Right renal cortex interstitium (tissue), 3 donors: Measurements from ENCODE around the gene SCD5. TPM values are rescaled to one million over a fixed set of nuclear protein-coding genes. Genes with fewer than 3 reads are reported as not detected.

Source experiments
- DNase-seq, 3 donors: peaks; one replicate each; pipeline ENCODE4 v3.0.0-alpha.2; 2013; ENCODE audit warnings: low read depth in 3 of 3, low spot score in 2 of 3
- polyA plus RNA-seq, 3 donors: library from polyadenylated mRNA; unstranded; fragments of 120-200 nt; gene quantifications; one replicate each; pipeline ENCODE4 v1.2.1, GENCODE V29; 2013; ENCODE audit not compliant: insufficient read length in 3 of 3

SCD5 gene
- polyA plus RNA-seq, 3 donors = 30.0 to 44.7 (median 38.1) TPM

DNA sequence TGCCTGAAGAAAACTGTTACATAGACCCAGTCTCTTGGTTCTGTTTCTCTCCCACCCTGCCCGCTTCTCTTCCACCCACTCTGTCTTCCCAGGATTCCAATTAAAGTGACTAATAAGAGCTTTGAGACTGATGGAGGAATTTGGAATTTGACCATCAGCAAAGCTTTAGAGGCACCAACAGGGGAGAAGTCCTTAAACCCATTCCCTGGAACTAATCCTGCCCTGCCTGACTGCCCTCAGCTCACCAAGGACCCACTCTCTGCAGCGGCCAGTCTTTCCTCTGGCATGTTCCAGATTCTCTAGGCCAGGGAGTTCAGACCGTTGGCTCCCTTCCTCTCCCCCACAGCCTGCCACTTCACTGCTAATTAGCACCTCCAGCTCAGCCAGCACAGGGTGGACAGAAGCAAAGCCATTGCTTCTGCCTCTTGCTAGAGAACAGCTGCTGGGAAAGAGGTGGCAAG is 23.9 kb downstream of the SCD5 start:
- DNase-seq = no peak

GRCh38 chr4:82773057-82773456 is 25.5 kb downstream of the SCD5 start:
- DNase-seq = no peak

DNA sequence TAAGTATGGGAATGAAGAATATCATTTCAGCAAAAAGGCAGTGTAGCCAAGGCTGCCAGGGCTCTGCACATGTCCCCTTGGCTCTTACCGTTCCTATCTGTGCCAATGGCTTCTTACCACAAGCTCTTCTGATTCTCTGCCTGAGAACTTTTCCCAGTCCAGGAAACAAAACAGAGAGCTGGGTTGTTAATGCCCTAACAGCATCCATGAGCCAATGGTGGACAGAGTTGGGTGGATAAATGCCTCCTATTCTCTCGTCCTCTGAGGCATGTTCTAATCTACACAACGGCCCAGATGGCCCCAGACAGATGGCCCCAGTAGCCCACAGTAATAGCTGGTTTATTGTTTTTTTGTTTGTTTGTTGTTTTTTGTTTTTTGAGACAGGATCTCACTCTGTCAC is 28.0 kb downstream of the SCD5 start:
- no peak for DNase-seq

GRCh38 chr4:82765134-82765533 is 33.5 kb downstream of the SCD5 start:
- no peak for DNase-seq

DNA sequence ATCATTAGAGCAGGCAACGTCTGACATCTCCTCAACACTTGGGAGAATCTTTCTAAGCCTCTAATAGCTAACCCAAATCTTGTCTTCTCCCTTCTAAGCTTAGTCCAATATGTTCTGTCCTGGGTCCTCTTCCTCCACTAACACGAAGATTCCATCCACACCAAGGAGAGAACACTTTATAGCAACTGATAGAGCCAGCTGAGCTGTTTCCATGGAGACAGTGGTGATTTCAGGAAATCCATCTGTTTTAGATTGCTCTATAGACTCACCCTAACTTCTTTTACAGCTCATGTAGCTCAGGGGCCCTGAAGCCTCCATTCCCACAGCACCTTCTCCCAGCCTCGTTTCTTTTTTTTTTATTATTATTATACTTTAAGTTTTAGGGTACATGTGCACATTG is 37.4 kb downstream of the SCD5 start:
- DNase-seq = no peak

- DNase-seq = no peak
Observed at GRCh38 chr4:82758701-82759685, 39.6 kb downstream of the SCD5 start.

DNA sequence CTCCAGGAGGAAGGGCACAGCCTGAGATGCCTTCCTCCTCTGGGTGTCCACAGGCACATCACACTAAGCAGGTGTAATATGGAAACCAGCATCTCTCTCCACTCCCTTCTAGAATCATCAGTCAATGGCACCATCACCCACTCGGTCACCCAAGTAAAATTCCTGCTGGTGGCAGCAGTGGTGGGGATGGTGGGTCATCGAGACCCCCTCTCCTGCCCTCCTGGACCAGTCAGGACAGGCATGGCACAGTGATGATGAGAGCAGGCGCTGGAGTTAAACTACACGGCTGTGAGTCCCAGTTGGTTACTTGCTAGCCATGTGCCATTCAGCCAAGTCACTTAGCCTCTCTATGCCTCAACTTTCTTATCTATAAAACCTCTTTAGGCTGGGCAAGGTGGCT is 42.5 kb downstream of the SCD5 start:
- DNase-seq = no peak

DNA sequence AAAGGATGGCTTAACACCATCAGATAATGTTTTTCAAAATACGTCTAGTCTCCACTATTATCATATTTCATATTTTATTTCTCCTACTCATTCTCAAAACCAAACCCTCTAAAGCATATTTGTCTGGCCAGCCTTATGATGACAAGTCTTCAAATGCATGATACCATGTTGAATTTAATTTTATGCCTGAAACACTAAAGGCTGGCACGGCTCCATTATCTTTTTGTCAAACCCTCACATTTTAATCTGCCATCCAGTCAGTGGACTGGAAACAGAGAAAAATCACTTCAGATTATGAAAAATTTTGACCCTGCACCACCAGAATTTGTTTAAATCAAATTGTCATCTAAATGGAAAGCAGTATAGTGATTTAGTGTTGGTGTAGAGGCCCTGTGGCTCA is 42.9 kb downstream of the SCD5 start:
- no peak for DNase-seq

DNA sequence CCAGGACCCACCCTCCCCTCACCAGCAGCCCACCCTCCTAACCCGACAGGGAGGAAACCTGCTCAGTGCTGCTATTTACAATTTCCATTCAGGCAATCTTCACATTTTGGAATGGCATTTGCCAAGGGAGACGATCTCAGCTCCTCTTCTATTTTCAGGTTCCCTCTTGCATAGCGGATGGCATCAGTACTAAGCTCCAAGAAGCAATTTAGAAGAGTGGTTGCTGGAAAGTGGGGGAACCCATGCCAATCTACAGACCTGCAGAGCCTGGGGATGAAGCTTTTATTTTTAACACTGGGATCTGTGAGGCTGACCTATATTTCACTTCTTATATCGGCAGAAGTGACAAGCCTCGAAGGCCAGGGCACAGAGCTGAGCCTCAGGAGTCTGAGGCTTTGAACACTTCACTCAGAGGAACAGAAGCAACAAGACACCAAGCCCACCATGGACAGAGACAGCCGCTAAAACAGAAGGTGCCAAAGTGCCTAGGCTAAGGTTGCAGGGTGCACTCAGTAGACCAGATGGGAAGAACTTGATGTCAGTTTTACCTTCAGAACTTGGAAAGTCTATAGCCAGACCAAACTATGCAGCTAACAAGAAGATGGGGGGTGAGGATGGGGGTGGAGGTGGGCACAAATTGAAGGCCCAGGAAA is 44.0 kb downstream of the SCD5 start:
- DNase-seq = no peak

GRCh38 chr4:82753725-82754410 is 44.7 kb downstream of the SCD5 start:
- DNase-seq = no peak

GRCh38 chr4:82753238-82753637 is 45.4 kb downstream of the SCD5 start:
- DNase-seq = no peak

- DNase-seq = no peak
Observed at GRCh38 chr4:82748810-82749470, 49.7 kb downstream of the SCD5 start.

DNA sequence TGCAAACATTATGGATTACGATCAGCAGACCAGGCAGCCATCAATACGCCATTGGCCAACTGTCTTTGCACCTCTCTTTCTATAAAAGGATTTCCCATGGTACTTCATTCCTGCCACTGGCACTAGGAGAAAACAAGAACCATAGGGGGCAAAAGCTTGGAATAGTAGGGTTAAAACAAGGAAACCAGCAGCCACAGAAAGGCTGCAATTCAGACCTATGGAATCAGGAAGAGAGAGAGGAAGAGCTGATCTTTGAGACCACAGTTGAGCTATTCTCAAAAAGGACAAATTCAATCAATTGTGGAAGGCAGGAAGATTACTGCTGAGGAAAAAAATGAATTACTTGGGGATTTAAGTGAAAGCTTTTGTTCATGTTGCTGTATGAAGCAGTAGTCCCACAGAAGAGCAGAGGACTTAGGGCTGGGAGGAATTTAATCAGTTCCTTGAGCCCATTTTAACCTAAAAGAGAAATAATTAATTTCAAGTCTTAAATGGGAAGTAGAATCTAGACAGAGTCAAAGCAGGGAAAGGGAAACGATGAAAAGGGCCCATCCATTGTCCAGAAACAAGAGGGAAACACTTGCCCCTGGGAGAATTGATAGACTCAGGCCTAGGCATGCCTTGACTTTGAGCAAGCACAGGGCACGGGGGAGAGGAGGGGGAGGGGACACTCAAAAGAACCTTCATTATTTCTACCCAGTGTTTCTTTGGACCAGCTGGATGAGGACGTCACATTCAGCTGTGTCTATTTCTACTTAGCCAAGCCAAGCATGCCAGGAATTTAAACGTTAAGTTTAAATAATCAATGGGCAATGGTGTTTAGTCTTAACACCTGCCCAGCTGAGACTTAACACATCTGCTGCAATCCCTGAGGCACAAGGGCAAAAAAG is 50.7 kb downstream of the SCD5 start:
- no peak for DNase-seq

- DNase-seq = no peak
Observed at GRCh38 chr4:82746705-82747574, 51.7 kb downstream of the SCD5 start.

DNA sequence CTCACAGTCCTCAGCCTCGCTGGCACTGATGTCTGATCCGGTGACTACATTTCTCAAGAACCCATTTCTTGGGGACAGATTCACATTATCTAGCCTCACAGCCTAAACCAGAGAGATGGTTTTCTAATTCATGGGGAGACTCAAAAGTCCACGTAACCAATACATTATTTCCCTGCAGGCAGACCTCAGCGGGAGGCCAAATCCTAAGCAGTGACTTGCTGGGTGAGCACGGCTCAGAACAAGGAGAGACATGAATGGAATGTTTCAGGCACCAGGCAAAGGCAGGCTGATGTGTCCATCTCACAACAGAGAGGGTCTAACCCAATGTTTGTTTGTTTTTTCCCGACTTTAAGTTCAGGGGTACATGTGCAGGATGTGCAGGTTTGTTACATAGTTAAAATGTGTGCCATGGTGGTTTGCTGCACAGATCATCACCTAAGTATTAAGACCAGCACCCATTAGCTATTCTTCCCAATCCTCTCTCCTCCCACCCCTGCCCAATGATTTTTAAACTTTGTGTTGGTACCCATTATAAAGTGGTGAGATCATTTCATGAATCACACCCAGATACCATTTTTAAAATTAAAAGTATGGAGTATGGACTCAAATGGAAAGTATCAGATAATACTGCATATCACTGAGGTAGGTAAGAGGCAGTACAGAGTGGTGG is 53.3 kb downstream of the SCD5 start:
- DNase-seq = no peak

GRCh38 chr4:82744284-82744968 is 54.2 kb downstream of the SCD5 start:
- no peak for DNase-seq

GRCh38 chr4:82741188-82741587 is 57.4 kb downstream of the SCD5 start:
- DNase-seq = no peak
